Measurements from ENCODE around the gene XPNPEP3.

The XPNPEP3 gene

DNA sequence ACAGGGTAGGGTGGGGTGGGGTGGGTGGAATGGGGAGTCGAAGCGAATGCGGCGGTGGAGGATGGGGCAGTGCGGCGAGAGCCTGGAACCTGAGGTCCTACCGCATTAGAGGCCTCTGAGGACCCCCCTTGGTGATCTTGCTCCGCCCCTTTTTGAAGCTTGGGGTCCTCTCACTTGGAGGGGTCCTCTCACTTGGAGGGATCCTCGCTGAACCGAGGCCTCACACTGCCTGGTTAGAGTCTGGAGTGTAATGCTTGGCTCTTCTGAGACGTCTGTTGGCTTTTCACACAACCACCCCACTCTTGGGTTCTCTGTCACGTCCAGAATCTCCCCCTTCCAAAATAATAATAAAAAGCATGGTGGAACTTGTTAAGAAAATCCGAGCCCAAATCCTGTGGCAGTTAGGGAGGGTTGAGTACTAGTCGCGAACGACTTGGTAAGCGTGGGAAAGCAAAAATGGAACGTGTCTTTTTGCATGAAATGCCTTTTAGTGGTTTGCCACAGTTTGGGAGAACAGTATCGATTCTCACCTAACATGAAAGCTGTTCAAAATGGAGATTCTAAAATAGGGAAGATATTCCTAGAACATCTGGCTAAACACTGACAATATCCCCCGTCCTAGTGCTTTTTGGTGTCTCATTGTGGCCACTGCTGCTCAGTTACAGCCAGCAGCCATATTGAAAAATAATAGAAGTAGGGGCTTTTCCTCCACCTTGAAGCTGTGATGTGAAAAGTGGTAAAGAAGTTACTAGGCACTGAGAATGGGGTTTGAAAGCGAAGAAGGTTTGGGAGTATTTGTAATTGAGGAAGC, 95.1 kb downstream of the XPNPEP3 start:
- DNase-seq: no peak

- no peak for DNase-seq
Measured at GRCh38 chr22:40953471-40953870, 96.5 kb downstream of the XPNPEP3 start.

- DNase-seq: no peak
Measured at GRCh38 chr22:40954113-40954512, 97.2 kb downstream of the XPNPEP3 start.

DNA sequence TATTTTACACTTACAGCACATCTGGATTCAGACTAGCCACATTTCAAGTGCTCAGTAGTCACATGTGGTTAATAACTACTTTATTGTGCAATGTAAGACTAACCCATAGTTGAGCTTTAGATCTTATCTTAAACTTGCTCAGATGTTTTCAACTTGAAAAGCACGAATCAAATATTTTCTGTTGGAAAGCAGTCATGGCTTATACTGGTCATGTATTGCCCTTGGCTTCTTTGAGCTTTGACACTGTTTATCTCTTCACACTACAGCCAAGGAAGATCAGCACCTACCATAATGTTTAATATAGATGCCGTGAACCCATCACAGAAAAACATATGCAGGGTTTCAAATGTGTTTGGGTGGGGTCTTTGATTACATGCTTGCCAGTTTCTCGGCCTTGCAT, 98.6 kb downstream of the XPNPEP3 start:
- no peak for DNase-seq

- no peak for DNase-seq
Measured at GRCh38 chr22:40957601-40958000, 100.7 kb downstream of the XPNPEP3 start.

GRCh38 chr22:40958299-40958698, 101.4 kb downstream of the XPNPEP3 start:
- no peak for DNase-seq

DNA sequence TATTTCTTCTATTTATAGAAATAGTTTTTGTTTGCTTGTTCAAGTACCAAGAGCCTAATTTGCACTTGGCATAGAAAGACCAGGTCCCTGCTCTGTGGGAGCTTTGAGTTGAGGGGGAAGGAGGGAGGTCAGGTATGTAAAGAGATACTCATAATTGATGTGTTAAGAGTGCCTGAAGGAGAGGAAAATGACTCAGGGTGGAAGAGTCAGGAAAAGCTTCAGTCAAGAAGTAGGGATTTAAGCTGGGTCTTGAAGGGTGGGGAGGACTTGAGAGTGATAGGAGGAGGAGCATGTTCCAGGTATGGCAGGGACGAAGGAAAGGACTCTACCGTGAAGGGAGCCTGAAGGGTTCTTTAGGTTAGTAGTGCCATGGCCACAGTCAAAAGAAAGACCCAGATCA, 103.2 kb downstream of the XPNPEP3 start:
- DNase-seq: no peak

DNA sequence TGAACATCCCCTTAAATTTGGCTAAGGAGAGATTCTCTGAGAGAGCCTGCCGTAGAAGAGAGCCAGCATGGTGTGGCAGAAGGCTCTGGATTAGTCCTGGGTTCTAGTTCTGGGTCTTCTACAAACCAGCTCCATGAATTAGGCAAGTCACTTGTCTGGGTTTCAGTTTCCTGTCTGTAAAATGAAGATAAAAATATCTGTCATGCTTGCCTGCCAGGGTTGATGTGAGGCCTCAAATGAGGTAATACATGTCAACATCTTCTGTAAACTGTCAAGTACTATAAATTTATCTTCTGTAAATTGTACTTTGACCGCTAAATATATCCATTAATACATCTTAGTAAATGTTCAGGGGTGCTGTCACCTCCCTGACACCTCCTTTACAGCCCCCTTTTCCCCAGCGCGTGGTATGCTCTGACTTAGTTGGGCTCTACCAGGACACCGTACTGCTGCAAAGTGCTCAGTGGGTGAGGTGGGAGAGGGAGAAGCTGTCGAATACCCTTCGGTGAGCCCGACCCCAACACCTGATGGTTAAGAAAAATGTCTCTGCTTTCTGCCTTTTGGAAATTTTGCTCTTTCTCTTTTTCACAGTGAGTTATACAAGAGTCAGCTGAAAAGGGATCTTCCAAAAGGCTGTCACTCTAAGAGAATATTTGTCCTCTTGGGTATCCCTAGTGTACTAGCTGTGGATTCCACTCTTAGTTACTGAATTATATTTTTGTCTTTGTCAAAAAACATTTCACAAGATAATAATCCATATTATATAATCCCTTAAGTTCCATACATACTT, 109.2 kb downstream of the XPNPEP3 start:
- no peak for DNase-seq

GRCh38 chr22:40966726-40967085, 109.8 kb downstream of the XPNPEP3 start:
- no peak for DNase-seq

- no peak for DNase-seq
Measured at GRCh38 chr22:40967111-40967760, 110.3 kb downstream of the XPNPEP3 start.

DNA sequence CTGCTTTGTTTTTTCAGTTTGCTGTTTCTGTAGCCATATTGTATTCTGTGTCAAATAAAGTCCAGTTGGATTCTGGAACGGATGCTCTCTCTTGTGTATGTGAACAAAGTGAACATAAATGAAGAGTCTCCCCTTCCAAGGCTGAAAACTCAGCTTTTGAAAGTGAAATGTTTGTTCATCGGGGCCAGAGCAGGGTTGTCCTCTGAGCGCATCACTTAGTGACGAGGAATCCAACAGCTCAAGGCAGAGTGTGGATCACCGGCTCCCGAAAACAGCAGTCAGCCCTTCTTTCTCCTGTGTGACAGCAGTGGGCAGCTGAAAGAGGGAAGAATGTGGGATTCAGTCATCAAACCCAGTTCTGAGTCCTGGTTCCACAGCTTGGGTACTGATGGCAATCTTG, 115.6 kb downstream of the XPNPEP3 start:
- DNase-seq: no peak

DNA sequence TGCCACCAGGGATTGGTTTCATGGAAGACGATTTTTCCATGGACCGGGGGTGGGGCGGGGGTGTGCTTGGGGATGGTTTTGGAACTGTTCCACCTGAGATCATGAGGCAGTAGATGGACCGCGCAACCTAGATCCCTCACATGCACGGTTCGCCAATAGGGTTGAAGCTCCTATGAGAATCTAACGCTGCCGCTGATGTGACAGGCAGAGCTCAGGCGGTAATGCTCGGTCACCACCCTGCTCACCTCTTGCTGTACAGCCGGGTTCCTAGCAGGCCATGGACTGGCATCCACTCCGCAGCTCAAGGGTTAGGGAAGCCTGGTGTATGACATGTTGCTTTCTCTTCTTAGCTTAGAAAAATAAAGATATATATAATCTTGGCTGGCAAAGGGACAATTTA, 116.2 kb downstream of the XPNPEP3 start:
- no peak for DNase-seq

GRCh38 chr22:40975366-40975765, 118.4 kb downstream of the XPNPEP3 start:
- no peak for DNase-seq

DNA sequence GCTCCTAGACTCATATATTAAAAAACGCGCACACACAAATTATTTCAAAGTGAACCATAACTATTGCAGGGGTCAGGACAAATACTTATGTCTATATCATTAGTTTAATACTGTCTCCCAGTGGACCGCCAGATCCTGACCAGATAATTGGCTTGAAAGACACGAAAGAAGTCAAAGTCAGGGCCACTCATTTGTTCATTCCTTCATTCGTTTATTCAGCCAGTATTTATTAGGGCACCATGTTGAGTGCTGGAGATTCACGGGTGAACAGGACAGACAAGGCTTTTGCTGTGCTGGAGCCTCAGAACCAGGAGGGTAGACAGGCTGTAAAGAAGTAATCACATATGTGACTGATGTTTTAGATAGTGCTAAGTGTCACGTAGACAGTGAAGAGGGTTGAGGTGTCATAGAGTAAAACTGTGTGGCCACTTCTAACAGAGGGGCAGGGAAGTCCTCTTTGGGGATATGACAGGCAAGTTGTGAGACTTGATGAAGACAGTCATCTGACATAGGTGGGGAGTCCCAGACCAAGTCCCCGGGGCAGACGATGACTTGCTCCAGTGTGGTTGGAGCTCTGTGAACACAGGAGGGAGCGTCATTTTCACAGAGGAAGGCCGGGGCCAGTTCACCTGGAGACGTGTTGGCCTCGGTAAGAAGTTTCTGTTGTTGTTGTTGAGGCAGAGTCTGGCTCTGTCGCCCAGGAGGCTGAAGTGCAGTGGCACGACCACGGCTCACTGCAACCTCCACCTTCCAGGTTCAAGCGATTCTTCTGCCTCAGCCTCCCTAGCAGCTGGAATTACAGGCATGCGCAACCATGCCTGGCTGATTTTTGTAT, 120.1 kb downstream of the XPNPEP3 start:
- DNase-seq: no peak

- DNase-seq: no peak
Measured at GRCh38 chr22:40979198-40979597, 122.2 kb downstream of the XPNPEP3 start.

GRCh38 chr22:40979871-40980270, 122.9 kb downstream of the XPNPEP3 start:
- no peak for DNase-seq
